DMS79 treated with DMSO at 0.1 percent for 48 hours (cell line): Measurements from ENCODE around the gene ANGPT4.
A peak's percentile ranks its signal among the peaks of the same experiment; 100 is the strongest.

Source experiments
- DNase-seq: peaks from one replicate; lab custom pipeline; 2025; lab: John Stamatoyannopoulos, UW

The ANGPT4 gene

GRCh38 chr20:916125-916799 lies at the start of gene ANGPT4:
Gene ANGPT4, minus strand, starts transcription at chr20:916334. Its CDS starts 120 bp downstream, at chr20:916214.
- no peak for DNase-seq

GRCh38 chr20:963795-964194 lies 47.7 kb upstream of the ANGPT4 start:
- DNase-seq = no peak

DNA sequence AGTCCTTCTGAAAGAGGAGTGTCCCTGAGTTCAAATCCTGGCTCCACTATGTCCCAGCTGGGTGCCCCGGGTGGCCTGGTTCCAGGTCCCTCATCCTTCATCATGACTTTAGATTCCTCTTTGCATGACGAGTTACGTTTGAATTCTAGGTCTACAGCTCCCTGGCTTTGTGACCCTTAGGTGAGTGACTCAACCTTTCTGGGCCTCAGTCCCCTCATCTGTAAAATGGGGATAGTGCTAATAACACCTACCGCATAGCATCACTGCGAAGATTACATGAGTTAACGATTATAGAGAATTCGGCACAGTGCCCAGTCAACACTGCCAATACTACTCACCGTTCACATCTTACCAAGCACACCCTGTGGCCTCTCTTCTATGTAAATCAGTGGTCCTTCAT lies 46.5 kb upstream of the ANGPT4 start:
- DNase-seq = no peak

GRCh38 chr20:962223-962622 lies 46.1 kb upstream of the ANGPT4 start:
- DNase-seq = no peak

DNA sequence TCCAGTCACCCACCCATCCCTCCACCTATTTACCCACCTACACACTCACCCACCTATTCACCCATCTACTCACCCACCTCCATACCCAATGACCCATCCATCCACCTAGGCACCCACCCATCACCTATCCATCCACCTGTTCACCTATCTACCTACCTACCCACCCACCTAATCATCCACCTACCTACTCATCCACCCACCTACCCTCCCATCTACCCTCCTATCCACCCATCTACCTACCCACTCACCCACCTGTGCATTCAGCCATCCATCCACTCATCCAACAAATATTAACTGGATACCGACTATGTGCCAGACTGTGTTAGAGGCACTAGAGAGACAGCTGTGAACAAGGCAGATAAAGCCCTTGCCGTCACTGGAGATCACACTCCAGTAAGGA lies 45.6 kb upstream of the ANGPT4 start:
- DNase-seq = no peak

- no peak for DNase-seq
Observed at GRCh38 chr20:959996-960615, 44.0 kb upstream of the ANGPT4 start.

- DNase-seq = no peak
Observed at GRCh38 chr20:958936-959815, 43.0 kb upstream of the ANGPT4 start.

GRCh38 chr20:957544-957943 lies 41.4 kb upstream of the ANGPT4 start:
- DNase-seq = no peak

DNA sequence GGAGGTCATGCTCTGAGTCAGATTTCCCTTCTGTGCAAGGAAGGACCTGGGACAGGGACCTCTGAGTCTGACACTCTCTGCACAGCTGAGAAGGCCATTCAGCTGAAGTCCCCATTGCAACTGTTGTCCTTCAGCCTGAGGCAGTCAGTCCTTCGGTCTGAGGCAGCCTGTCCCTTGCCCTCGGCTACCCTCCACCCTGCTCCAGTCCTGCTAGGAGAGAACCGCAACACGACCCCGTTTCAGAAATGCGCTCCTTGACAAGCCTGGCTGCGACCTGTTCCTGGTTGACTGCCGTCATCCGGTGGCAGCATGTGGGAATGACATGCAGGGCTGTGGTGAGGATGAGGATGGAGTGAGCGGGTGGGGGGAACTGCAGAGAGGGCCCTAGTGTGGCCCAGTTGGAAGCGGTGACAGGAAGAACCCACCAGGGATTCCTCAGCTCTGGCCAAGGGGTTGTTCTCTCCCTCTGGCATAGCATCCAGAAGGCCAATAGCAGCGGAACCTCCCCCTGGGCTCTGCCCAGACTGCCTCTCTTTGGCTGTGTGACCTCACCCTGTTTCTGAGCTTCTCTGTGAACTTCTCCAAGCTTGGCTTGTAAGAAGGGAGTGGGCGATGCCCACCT lies 40.3 kb upstream of the ANGPT4 start:
- DNase-seq = peak; percentile 50

- no peak for DNase-seq
Observed at GRCh38 chr20:955656-956055, 39.5 kb upstream of the ANGPT4 start.

DNA sequence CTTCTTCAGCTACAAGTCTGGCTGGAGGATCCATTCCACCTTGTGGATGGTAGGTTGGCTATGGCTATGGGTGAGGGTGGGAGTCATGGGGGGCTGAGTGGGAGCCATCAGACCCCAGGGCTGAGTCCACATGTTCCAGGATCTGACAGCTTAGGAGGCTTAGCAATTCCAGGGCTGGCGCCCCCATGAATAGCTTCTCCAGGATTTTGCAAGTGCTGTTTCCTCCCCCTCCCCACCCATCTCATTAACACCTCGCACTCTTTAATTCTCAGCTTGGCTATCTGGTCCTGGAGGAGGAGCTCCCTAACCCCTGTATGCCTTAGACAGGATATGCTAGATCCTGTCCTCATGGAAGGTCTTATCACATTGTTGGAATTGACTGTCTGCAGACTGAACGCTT lies 39.0 kb upstream of the ANGPT4 start:
- DNase-seq = no peak

DNA sequence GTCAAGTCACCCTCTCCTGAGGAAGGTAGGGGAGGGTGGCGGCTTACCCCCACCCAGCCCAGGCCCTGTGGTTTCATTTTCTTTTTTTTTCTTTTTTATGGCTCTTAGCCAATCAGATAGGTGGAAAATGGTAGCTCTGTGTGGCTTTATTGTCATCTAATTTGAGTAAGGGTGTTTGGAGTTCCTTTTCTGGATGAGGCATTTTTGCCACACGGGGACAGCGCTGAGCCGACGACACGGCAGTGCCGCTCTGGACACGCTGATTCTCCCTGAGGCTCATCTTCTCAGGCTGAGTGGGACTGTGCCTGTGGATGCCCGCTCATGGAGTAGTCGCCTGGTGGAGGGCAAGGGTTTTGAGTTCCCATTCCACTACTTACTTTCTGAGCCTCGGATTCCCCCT lies 37.6 kb upstream of the ANGPT4 start:
- DNase-seq = no peak

GRCh38 chr20:952196-952795 lies 36.2 kb upstream of the ANGPT4 start:
- DNase-seq = no peak

- no peak for DNase-seq
Observed at GRCh38 chr20:951384-952169, 35.4 kb upstream of the ANGPT4 start.

GRCh38 chr20:949717-950116 lies 33.6 kb upstream of the ANGPT4 start:
- no peak for DNase-seq

GRCh38 chr20:946826-947225 lies 30.7 kb upstream of the ANGPT4 start:
- DNase-seq = no peak

DNA sequence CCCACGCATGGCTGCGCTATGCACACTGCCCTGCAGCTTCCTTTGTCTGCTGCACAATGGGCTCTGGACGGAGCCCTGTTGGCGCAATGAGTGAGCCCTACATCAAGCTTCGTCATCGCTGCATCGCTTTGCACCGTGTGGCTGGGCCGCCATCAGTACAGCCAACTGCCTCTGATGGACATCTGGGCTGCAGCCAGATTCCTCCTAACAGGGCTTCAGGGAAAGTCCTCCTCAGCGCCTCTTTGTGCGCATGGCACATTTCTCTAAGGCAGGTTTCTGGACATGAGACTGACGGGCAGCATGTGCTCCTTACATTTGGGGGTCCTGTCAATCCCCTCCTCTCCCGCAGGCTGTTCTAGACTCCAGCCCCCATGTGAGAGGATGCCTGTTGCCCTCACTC lies 29.7 kb upstream of the ANGPT4 start:
- no peak for DNase-seq

- DNase-seq = no peak
Observed at GRCh38 chr20:944774-945410, 28.8 kb upstream of the ANGPT4 start.

DNA sequence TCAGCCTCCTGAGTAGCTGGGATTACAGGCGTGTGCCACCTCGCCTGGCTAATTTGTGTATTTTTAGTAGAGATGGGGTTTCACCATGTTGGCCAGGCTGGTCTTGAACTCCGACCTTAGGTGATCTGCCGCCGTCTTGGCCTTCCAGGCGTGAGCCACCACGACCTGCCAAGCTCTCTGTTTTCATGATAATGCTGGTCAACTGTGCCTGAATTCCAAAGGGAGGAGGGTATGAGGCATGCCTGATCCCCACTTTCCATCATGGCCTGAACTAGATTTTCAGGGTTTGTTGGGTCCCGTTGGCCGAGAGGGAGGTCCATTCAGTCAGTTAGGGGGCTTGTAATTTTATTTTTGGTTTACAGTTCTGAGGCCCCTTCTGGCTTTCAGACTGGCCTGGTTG lies 28.0 kb upstream of the ANGPT4 start:
- no peak for DNase-seq

GRCh38 chr20:942611-943010 lies 26.5 kb upstream of the ANGPT4 start:
- no peak for DNase-seq

DNA sequence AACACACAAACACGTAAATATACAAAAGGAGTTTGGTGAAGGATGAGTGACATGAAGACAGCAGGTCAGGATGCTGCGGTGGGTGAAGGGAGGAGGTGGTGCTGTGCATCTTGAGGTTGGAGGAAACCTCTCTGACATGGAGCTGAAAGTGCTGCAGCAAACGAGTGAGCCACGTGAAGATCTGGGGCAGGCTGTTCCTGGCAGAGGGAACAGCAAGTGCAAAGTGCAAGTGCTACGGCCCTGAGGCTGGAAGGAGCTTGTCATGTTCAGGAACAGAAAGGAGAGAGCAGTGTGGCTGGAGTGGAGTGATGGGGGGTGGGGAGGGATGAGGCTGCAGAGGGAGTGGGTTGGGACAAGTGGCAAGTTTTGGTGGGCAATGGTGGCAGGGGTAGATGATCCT lies 24.8 kb upstream of the ANGPT4 start:
- no peak for DNase-seq
